IMR-90 (cell line): Measurements from ENCODE around the gene PCDHA1. TPM values are rescaled to one million over a fixed set of nuclear protein-coding genes. Genes with fewer than 3 reads are reported as not detected.

Experiments used
- ATAC-seq: fragments of 200-7000 bp; cut with Tn5 transposase; 2 replicates; pipeline ENCODE4 v1.9.1; 2020; ENCODE audit warnings: low read depth, mild to moderate bottlenecking, moderate library complexity
- BruUV-seq: library from RNA; stranded (reverse); fragments of 400-500 nt; replicated peaks from 2 replicates; lab custom pipeline; 2021; lab: Mats Ljungman, UMichigan
- CTCF ChIA-PET: fragments of 300-600 bp; formaldehyde crosslinking; extraction: SDS; loops from one replicate; lab custom pipeline; 2021; ENCODE audit warnings: antibody characterized with exemption; lab: Yijun Ruan, JAX
- POLR2A ChIA-PET: fragments of 300-600 bp; sonication (Branson Sonifier 250); formaldehyde crosslinking; loops from one replicate; lab custom pipeline; 2022; ENCODE audit warnings: antibody characterized with exemption; ENCODE audit not compliant: unreplicated experiment; lab: Charles Lee
- DNase-seq: peaks from one replicate; pipeline ENCODE4 v3.0.0; 2013
- H2AFZ ChIP-seq: replicated peaks from 2 replicates; pipeline ENCODE3; 2013; ENCODE audit warnings: low read length, mild to moderate bottlenecking; ENCODE audit not compliant: poor library complexity
- H2AK5ac ChIP-seq: 2 replicates; pipeline ENCODE4 v1.6.1; 2013; ENCODE audit warnings: low read depth, low read length, inconsistent platforms
- H2AK9ac ChIP-seq: replicated peaks from 2 replicates; pipeline ENCODE3; 2013; ENCODE audit warnings: mild to moderate bottlenecking, low read depth, low read length, moderate library complexity; ENCODE audit not compliant: poor library complexity
- H2BK120ac ChIP-seq: 2 replicates; pipeline ENCODE4 v1.6.1; 2013; ENCODE audit warnings: low read depth, low read length, inconsistent platforms
- H2BK15ac ChIP-seq: 3 replicates; pipeline ENCODE4 v1.6.1; 2013; ENCODE audit warnings: low read depth, low read length, inconsistent platforms
- H2BK20ac ChIP-seq: 2 replicates; pipeline ENCODE4 v1.6.1; 2013; ENCODE audit warnings: low read depth, mild to moderate bottlenecking, inconsistent platforms, low read length, moderate library complexity
- H2BK5ac ChIP-seq: 2 replicates; pipeline ENCODE4 v1.6.1; 2013; ENCODE audit warnings: mild to moderate bottlenecking, low read depth, low read length, inconsistent platforms; ENCODE audit not compliant: poor library complexity, severe bottlenecking
- H3K14ac ChIP-seq: replicated peaks from 2 replicates; pipeline ENCODE4 v1.6.1; 2013; ENCODE audit warnings: low read depth, low read length, inconsistent platforms
- H3K18ac ChIP-seq: 2 replicates; pipeline ENCODE4 v1.6.1; 2013; ENCODE audit warnings: low read depth, low read length, control low read depth
- H3K23ac ChIP-seq: 2 replicates; pipeline ENCODE4 v1.6.1; 2013; ENCODE audit warnings: low read depth, low read length, inconsistent platforms
- H3K27ac ChIP-seq: 2 replicates; pipeline ENCODE4 v1.5.1; 2013; ENCODE audit warnings: mild to moderate bottlenecking, control low read depth, low read length; ENCODE audit not compliant: insufficient read depth
- H3K27me3 ChIP-seq: 2 replicates; pipeline ENCODE4 v1.6.1; 2013; ENCODE audit warnings: low read length; ENCODE audit not compliant: control insufficient read depth, insufficient read depth
- H3K36me3 ChIP-seq: 2 replicates; pipeline ENCODE4 v1.6.1; 2013; ENCODE audit warnings: low read length, mixed read lengths; ENCODE audit not compliant: control insufficient read depth, insufficient read depth
- H3K4ac ChIP-seq: 2 replicates; pipeline ENCODE4 v1.6.1; 2013; ENCODE audit warnings: low read depth, low read length, inconsistent platforms
- H3K4me1 ChIP-seq: 2 replicates; pipeline ENCODE4 v1.6.1; 2013; ENCODE audit warnings: low read length, mixed read lengths; ENCODE audit not compliant: control insufficient read depth, insufficient read depth
- H3K4me2 ChIP-seq: 2 replicates; pipeline ENCODE4 v1.6.1; 2013; ENCODE audit warnings: low read depth, mild to moderate bottlenecking, control low read depth, low read length, moderate library complexity
- H3K4me3 ChIP-seq: 2 replicates; pipeline ENCODE4 v1.5.1; 2013; ENCODE audit warnings: low read depth, mild to moderate bottlenecking, control low read depth, low read length, moderate library complexity; ENCODE audit not compliant: insufficient read depth
- H3K56ac ChIP-seq: 2 replicates; pipeline ENCODE4 v1.6.1; 2013; ENCODE audit warnings: low read length, inconsistent platforms; ENCODE audit not compliant: insufficient read depth; ENCODE audit errors: extremely low read depth
- H3K79me1 ChIP-seq, 2 experiments: 2 replicates each; pipeline ENCODE4 v1.6.1; 2013; ENCODE audit warnings: low read length in 2 of 2, inconsistent platforms in 1 of 2, low read depth in 1 of 2
- H3K9ac ChIP-seq: 2 replicates; pipeline ENCODE4 v1.6.1; 2013; ENCODE audit warnings: low read depth, low read length, control low read depth
- H3K9me1 ChIP-seq: 2 replicates; pipeline ENCODE4 v1.6.1; 2013; ENCODE audit warnings: low read length, inconsistent platforms; ENCODE audit not compliant: insufficient read depth
- H3K9me3 ChIP-seq: 2 replicates; pipeline ENCODE4 v1.6.1; 2013; ENCODE audit warnings: low read length; ENCODE audit not compliant: control insufficient read depth, insufficient read depth
- H4K20me1 ChIP-seq: 2 replicates; pipeline ENCODE4 v1.6.1; 2013; ENCODE audit warnings: low read length, inconsistent platforms; ENCODE audit not compliant: insufficient read depth
- H4K5ac ChIP-seq: 2 replicates; pipeline ENCODE4 v1.6.1; 2013; ENCODE audit warnings: mild to moderate bottlenecking, low read depth, low read length, control low read depth
- H4K8ac ChIP-seq, 2 experiments: 2 replicates each; pipeline ENCODE4 v1.6.1; 2013; ENCODE audit warnings: low read depth in 2 of 2, low read length in 2 of 2, control low read depth in 1 of 2, inconsistent platforms in 1 of 2
- H4K91ac ChIP-seq: 2 replicates; pipeline ENCODE4 v1.6.1; 2013; ENCODE audit warnings: low read depth, low read length, inconsistent platforms; ENCODE audit not compliant: insufficient read depth
- FOS ChIP-seq: fragments of 150-350 bp; IDR thresholded peaks from 2 replicates; pipeline ENCODE4 v1.6.1; 2016; ENCODE audit warnings: low read depth, low read length
- USF2 ChIP-seq: fragments of 150-350 bp; IDR thresholded peaks from 2 replicates; pipeline ENCODE4 v1.6.1; 2017; ENCODE audit warnings: mild to moderate bottlenecking, antibody characterized with exemption, low read length, low read depth
- WGBS, 2 experiments: methylation state at CpG; one replicate each; pipeline versions ENCODE4 v1.1.5 to v1.1.7; 2013; ENCODE audit warnings: missing lambda C conversion rate in 2 of 2; ENCODE audit not compliant: insufficient read length in 1 of 2; ENCODE audit errors: extremely low coverage in 2 of 2; 5-methylcytosine and 5-hydroxymethylcytosine counted together
- dilution Hi-C: fragments of 300-500 bp; cut with HindIII; formaldehyde crosslinking; loops from one replicate; pipeline ENCODE4 v1.14.3; 2018; ENCODE audit warnings: low sequenced_read_pairs; ENCODE audit not compliant: unreplicated experiment
- in situ Hi-C: fragments of 300-500 bp; cut with MboI; formaldehyde crosslinking; loops from 3 replicates; pipeline ENCODE4 v1.14.3; 2019; ENCODE audit warnings: low sequenced_read_pairs, inconsistent platforms, mixed read lengths
- intact Hi-C: fragments of 100-400 bp; cut with micrococcal nuclease; formaldehyde crosslinking; loops from 2 replicates; pipeline ENCODE4 v1.10.0; 2022
- polyA plus RNA-seq, 3 experiments: library from polyadenylated mRNA; depleted of rRNA; stranded (reverse); fragments of >200 nt; gene quantifications; 2 replicates each; pipeline ENCODE4 v1.2.3, GENCODE V29; 2012; ENCODE audit warnings: low replicate concordance in 1 of 3
- total RNA-seq: library from RNA; depleted of rRNA; stranded (reverse); fragments of >200 nt; gene quantifications from 2 replicates; pipeline ENCODE4 v1.2.3, GENCODE V29; 2012

Gene PCDHA1
- total and polyA plus RNA-seq, 2 of the 4 experiments (the other 2 are of a cell fraction) = under 0.01 to 0.05 TPM

DNA sequence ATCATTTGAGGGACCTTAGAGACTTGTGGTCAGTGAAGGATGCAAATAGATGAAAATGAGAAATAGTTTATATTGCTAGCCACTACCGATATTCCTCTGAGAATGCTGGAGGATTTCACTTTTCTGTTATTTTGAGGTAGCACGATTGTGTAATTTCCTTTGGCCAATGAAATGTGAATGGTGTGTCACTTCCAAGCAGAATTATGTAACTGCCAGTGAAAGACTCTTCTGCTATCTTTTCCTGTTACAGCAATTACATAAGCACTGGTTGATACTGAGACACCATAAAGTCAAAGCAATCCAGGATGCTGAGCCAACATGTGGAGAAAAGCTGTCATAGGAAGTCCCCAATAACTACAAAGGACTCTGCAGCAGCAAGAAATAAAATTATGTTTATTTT is 5.1 kb downstream of the PCDHA1 start:
- Histone ChIP-seq H2AK9ac (no peak overlapping the region), H4K91ac (no peak overlapping the region), H4K5ac (no peak overlapping the region), H2BK120ac (no peak overlapping the region), H3K14ac (no peak overlapping the region), H2BK15ac (no peak overlapping the region), H3K9me1 (no peaks in the 10 kb centered on the region), H2BK5ac (no peak overlapping the region), H4K20me1 (no peaks in the 10 kb centered on the region), H3K36me3 (no peaks in the 10 kb centered on the region), H3K4me1 (no peaks in the 10 kb centered on the region), H3K18ac (no peak overlapping the region), H2BK20ac (no peak overlapping the region), H3K27me3 (no peaks in the 10 kb centered on the region), H3K4ac (no peak overlapping the region), H3K9me3 (peaks cover 27% of the 10 kb centered on the region), H2AK5ac (no peak overlapping the region), H4K8ac (no peak overlapping the region), H3K9ac (no peak overlapping the region), H3K79me1 (no peaks in the 10 kb centered on the region), H3K56ac (no peak overlapping the region), H3K27ac (no peak overlapping the region), H2AFZ (no peak overlapping the region), H3K23ac (no peak overlapping the region), H3K4me2 (no peak overlapping the region), H3K4me3 (no peak overlapping the region)
- intact Hi-C loops = no loop called here
- ChIA-PET CTCF (no interaction called here), POLR2A (no interaction called here)
- TF ChIP-seq USF2 (no peak), FOS (no peak)
- no TSS peak for BruUV-seq
- DNase-seq (no peak), ATAC-seq (no peak)
- in situ Hi-C loops = no loop called here
- dilution Hi-C loops = no loop called here
- WGBS, 2 experiments = no CpG with 5 or more reads among the region's 2 CpGs
